Fibroblast of lung (primary cell): Measurements from ENCODE around the gene PAM16. TPM values are rescaled to one million over a fixed set of nuclear protein-coding genes. Genes with fewer than 3 reads are reported as not detected.

ENCODE experiments used
- DNase-seq, 2 donors: peaks; one replicate each; pipeline versions ENCODE4 v3.0.0 to v3.0.0-alpha.2; 2010; ENCODE audit warnings: low read depth in 2 of 2
- H2AFZ ChIP-seq: 2 replicates; pipeline ENCODE4 v1.5.1; 2012; ENCODE audit warnings: low read length, control low read depth, inconsistent platforms
- H3K27ac ChIP-seq: 2 replicates; pipeline ENCODE4 v1.5.1; 2011; ENCODE audit warnings: low read length, control low read depth; ENCODE audit not compliant: insufficient read depth
- H3K27me3 ChIP-seq: 2 replicates; pipeline ENCODE4 v1.5.1; 2011; ENCODE audit warnings: mild to moderate bottlenecking, low read length; ENCODE audit not compliant: control insufficient read depth, insufficient read depth
- H3K36me3 ChIP-seq: 2 replicates; pipeline ENCODE4 v1.5.1; 2011; ENCODE audit warnings: low read length; ENCODE audit not compliant: control insufficient read depth, insufficient read depth
- H3K4me1 ChIP-seq: 2 replicates; pipeline ENCODE4 v1.5.1; 2011; ENCODE audit warnings: low read length; ENCODE audit not compliant: control insufficient read depth, insufficient read depth; ENCODE audit errors: extremely low read depth
- H3K4me2 ChIP-seq: 2 replicates; pipeline ENCODE4 v1.5.1; 2011; ENCODE audit warnings: low read length, control low read depth; ENCODE audit not compliant: insufficient read depth; ENCODE audit errors: extremely low read depth
- H3K4me3 ChIP-seq, 4 experiments: fragments of 200-600 bp in 1 of 4; sonication (generic) in 1 of 4; replicated peaks in 1 of 4; 2 replicates each; pipeline ENCODE4 v1.5.1; 2011 to 2016; ENCODE audit warnings: low read length in 4 of 4, low read depth in 3 of 4, mild to moderate bottlenecking in 3 of 4, control low read depth in 2 of 4, inconsistent platforms in 1 of 4, mixed read lengths in 1 of 4; ENCODE audit not compliant: insufficient read depth in 1 of 4; ENCODE audit errors: control extremely low read depth in 1 of 4
- H3K79me2 ChIP-seq: 2 replicates; pipeline ENCODE4 v1.5.1; 2012; ENCODE audit warnings: mild to moderate bottlenecking, low read length, inconsistent platforms; ENCODE audit not compliant: control insufficient read depth, insufficient read depth
- H3K9ac ChIP-seq: 2 replicates; pipeline ENCODE4 v1.5.1; 2011; ENCODE audit warnings: mild to moderate bottlenecking, low read length, control low read depth; ENCODE audit not compliant: insufficient read depth
- H3K9me3 ChIP-seq: 2 replicates; pipeline ENCODE4 v1.5.1; 2012; ENCODE audit warnings: low read depth, low read length; ENCODE audit not compliant: control insufficient read depth, insufficient read depth
- H4K20me1 ChIP-seq: 2 replicates; pipeline ENCODE4 v1.5.1; 2011; ENCODE audit warnings: low read length; ENCODE audit not compliant: control insufficient read depth, insufficient read depth; ENCODE audit errors: extremely low read depth
- EZH2 ChIP-seq: IDR thresholded peaks from 2 replicates; pipeline ENCODE4 v1.5.1; 2012; ENCODE audit warnings: low read length, control low read depth, mild to moderate bottlenecking; ENCODE audit errors: missing control alignments
- polyA plus RNA-seq, 2 donors: library from polyadenylated mRNA; depleted of rRNA in 1 of 2; stranded (reverse) in 1 of 2; unstranded in 1 of 2; fragments of >200 nt; gene quantifications; 2 replicates each; pipeline ENCODE4 v1.2.1, GENCODE V29; 2011 to 2012; ENCODE audit warnings: missing spikeins in 1 of 2
- total RNA-seq: library from RNA; depleted of rRNA; stranded (reverse); fragments of >200 nt; gene quantifications from 2 replicates; pipeline ENCODE4 v1.2.1, GENCODE V29; 2014
- TF ChIP-seq, protein P1 (sequence below), 2 donors: IDR thresholded peaks in 1 of 2; conservative IDR thresholded peaks in 1 of 2; 1 replicate in 1 of 2; 2 replicates in 1 of 2; pipeline ENCODE4 v1.5.1; 2011 to 2012; ENCODE audit warnings: low read length in 2 of 2, control low read depth in 1 of 2, inconsistent platforms in 1 of 2, low read depth in 1 of 2, mild to moderate bottlenecking in 1 of 2

PAM16 gene
- total and polyA plus RNA-seq, 2 donors (not counting 1 experiment from before 2014, with no cell fraction given) = 14.8 to 34.3 TPM

DNA sequence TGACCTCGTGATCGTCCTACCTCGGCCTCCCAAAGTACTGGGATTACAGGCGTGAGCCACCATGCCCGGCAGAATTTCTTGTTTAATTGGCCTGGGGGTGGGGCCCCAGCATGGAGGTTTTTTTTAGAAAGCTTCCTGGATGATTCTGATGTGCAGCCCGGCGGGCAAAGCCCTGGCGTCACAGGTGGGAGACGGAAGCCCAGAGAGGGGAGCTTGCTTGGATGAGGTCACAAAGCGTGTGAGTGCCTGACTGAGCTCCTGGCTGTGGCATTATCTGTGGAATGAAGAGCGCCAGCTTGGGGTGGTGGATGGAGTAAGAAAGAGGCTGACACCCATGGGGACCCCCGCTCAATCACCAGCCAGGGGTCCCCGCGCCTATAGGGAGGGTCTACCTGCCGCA lies 24.6 kb upstream of the PAM16 start:
- Histone ChIP-seq H3K9me3 (no peaks in the 10 kb centered on the region), H3K4me3 (peak overlapping the region in 3 of 4 experiments; percentile 21 to 52 (median 32)), H3K27ac (peak overlapping the region; percentile 94), H3K79me2 (peaks cover 84% of the 10 kb centered on the region), H2AFZ (no peak overlapping the region), H4K20me1 (peaks cover 2% of the 10 kb centered on the region), H3K4me1 (peaks cover 52% of the 10 kb centered on the region), H3K36me3 (peaks cover 21% of the 10 kb centered on the region), H3K4me2 (peak overlapping the region; percentile 79), H3K9ac (peak overlapping the region; percentile 74), H3K27me3 (no peaks in the 10 kb centered on the region)
- no peak for TF ChIP-seq EZH2
- TF ChIP-seq, protein P1, sequence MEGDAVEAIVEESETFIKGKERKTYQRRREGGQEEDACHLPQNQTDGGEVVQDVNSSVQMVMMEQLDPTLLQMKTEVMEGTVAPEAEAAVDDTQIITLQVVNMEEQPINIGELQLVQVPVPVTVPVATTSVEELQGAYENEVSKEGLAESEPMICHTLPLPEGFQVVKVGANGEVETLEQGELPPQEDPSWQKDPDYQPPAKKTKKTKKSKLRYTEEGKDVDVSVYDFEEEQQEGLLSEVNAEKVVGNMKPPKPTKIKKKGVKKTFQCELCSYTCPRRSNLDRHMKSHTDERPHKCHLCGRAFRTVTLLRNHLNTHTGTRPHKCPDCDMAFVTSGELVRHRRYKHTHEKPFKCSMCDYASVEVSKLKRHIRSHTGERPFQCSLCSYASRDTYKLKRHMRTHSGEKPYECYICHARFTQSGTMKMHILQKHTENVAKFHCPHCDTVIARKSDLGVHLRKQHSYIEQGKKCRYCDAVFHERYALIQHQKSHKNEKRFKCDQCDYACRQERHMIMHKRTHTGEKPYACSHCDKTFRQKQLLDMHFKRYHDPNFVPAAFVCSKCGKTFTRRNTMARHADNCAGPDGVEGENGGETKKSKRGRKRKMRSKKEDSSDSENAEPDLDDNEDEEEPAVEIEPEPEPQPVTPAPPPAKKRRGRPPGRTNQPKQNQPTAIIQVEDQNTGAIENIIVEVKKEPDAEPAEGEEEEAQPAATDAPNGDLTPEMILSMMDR (conservative IDR thresholded peaks at IDR 0.05 in 1 of 2, IDR thresholded peaks at IDR 0.05 in 1 of 2; ENCODE audit: low read depth in 1 of 2, low read length in 2 of 2) = no peak
- DNase-seq = peak in 1 of 2 donors; percentile 47

DNA sequence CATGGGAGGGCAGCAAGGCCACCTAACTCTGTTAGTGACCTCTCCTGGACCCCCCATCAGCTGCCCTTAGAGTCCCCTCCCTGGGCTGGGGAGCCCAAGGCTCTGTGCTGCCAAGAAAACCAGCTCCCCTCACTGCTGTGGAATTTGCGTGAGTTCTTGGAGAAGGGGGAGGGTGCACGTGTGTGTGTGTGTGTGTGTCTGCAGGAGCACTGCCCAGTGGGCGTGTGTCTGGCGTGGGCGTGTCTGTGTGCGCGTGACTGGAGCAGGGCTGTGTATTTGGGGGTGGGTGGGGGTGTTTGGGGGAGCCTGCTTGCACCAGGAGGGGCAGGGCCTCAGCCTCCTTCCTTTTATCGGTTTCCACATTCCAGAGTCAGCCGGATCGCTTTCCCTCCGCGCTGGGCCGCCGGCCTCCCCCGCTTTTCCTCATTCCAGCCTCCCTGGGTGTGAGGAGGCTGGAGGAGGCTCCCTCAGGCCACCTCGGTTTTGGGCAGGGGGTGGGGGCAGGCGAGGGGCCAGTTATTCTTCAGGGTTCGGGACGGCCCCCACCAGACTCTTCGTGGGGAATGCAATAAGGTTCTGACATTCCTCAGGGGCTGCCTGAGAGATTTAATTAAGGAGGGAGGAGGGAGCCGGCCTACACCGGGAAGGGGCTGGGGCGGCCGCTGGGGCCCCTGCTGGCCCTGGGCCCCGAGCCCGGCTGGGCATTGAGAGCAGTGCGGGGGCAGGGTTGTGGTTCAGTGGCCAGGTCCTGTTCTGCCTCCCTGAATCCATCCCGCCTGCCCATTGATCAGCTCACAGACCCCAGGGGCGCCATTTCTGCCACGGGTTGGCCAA lies 23.0 kb upstream of the PAM16 start:
- Histone ChIP-seq H3K4me2 (peak overlapping the region; percentile 88), H3K4me1 (peaks cover 63% of the 10 kb centered on the region), H4K20me1 (peaks cover 2% of the 10 kb centered on the region), H3K27ac (peak overlapping the region; percentile 85), H3K9me3 (no peaks in the 10 kb centered on the region), H3K36me3 (peaks cover 13% of the 10 kb centered on the region), H2AFZ (no peak overlapping the region), H3K27me3 (no peaks in the 10 kb centered on the region), H3K9ac (peak overlapping the region; percentile 82), H3K4me3 (peak overlapping the region; percentile 61 to 97 (median 88)), H3K79me2 (peaks cover 71% of the 10 kb centered on the region)
- TF ChIP-seq, protein P1 (conservative IDR thresholded peaks at IDR 0.05 in 1 of 2, IDR thresholded peaks at IDR 0.05 in 1 of 2; ENCODE audit: low read depth in 1 of 2, low read length in 2 of 2) = no peak
- no peak for TF ChIP-seq EZH2
- DNase-seq = peak; percentile 95 to 97

DNA sequence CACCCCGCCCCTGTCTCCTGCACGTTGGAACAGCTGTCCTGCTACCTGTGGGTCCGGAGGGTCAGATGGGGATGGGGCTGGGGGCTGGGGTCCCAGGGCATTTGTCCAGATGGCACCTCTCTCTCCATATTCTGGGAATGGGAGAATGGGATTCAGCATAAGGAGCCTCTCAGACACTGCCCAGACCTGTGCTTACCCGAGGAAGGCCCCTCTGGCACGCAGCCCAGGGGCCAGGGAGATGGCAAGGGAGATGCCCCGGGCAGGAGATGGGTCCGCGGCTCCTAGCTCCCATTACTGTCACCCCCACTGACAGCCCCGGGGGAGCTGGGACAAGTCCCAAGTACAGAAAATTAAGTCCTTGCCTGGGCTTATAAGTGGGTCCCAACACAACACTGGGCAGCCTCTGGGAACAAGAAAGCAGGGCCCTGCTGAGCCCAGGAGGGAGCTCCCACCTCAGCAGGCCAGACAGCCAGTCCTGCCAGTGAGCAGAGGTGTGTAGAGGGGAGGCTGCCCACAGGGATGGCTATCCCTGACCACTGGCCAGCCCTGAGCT lies 22.3 kb upstream of the PAM16 start:
- peak overlapping the region; percentile 88 for H3K4me2 ChIP-seq
- H3K4me3 ChIP-seq = peak overlapping the region; percentile 61 to 97 (median 88)
- peaks cover 64% of the 10 kb centered on the region for H3K79me2 ChIP-seq
- H3K27me3 ChIP-seq = no peaks in the 10 kb centered on the region
- H3K27ac ChIP-seq = peak overlapping the region; percentile 85
- H3K9ac ChIP-seq = peak overlapping the region; percentile 82
- no peak for TF ChIP-seq EZH2
- TF ChIP-seq, protein P1 (conservative IDR thresholded peaks at IDR 0.05 in 1 of 2, IDR thresholded peaks at IDR 0.05 in 1 of 2; ENCODE audit: low read depth in 1 of 2, low read length in 2 of 2) = no peak
- no peaks in the 10 kb centered on the region for H3K9me3 ChIP-seq
- H4K20me1 ChIP-seq = peaks cover 2% of the 10 kb centered on the region
- H3K36me3 ChIP-seq = peaks cover 11% of the 10 kb centered on the region
- H2AFZ ChIP-seq = no peak overlapping the region
- DNase-seq = no peak
- peaks cover 66% of the 10 kb centered on the region for H3K4me1 ChIP-seq
